ENCODE data around the gene RASSF8.

RASSF8 gene

GRCh38 chr12:25997201-25997963, 38.9 kb downstream of the RASSF8 start:
- Histone ChIP-seq H3K36me3 (replicated peaks; ENCODE audit: low read depth, low read length) (no peaks in the 10 kb centered on the region), H4K20me1 (ENCODE audit: insufficient read depth, low read length) (no peaks in the 10 kb centered on the region), H3K4me3 (ENCODE audit: low read length) (peak overlapping the region; percentile 43), H3K9ac (ENCODE audit: low read length) (no peak overlapping the region), H3K79me2 (ENCODE audit: low read length) (no peaks in the 10 kb centered on the region; the same call in 1 of the 2 replicates), H3K27ac (ENCODE audit: low read length) (no peak overlapping the region), H3K9me3 (ENCODE audit: insufficient read depth, low read length) (no peaks in the 10 kb centered on the region), H2AFZ (ENCODE audit: low read depth, low read length) (no peak overlapping the region), H3K27me3 (ENCODE audit: low read depth, low read length) (no peaks in the 10 kb centered on the region), H3K4me1 (ENCODE audit: low read length) (peaks cover 22% of the 10 kb centered on the region), H3K4me2 (ENCODE audit: low read length) (peak overlapping the region; percentile 58)
- TF ChIP-seq EZH2phosphoT487 (IDR thresholded peaks at IDR 0.05; ENCODE audit: low read depth), result no peak

GRCh38 chr12:26000898-26001297, 42.4 kb downstream of the RASSF8 start:
- Histone ChIP-seq H3K9ac (ENCODE audit: low read length) (no peak overlapping the region), H3K27ac (ENCODE audit: low read length) (no peak overlapping the region), H3K4me3 (ENCODE audit: low read length) (no peak overlapping the region), H3K9me3 (ENCODE audit: insufficient read depth, low read length) (no peaks in the 10 kb centered on the region), H3K4me1 (ENCODE audit: low read length) (peaks cover 25% of the 10 kb centered on the region), H4K20me1 (ENCODE audit: insufficient read depth, low read length) (no peaks in the 10 kb centered on the region), H3K27me3 (ENCODE audit: low read depth, low read length) (no peaks in the 10 kb centered on the region), H3K36me3 (replicated peaks; ENCODE audit: low read depth, low read length) (peaks cover 2% of the 10 kb centered on the region), H3K79me2 (ENCODE audit: low read length) (no peaks in the 10 kb centered on the region; the same call in 1 of the 2 replicates), H3K4me2 (ENCODE audit: low read length) (no peak overlapping the region), H2AFZ (ENCODE audit: low read depth, low read length) (no peak overlapping the region)
- TF ChIP-seq EZH2phosphoT487 (IDR thresholded peaks at IDR 0.05; ENCODE audit: low read depth) (no peak), CTCF (IDR thresholded peaks at IDR 0.05; ENCODE audit: low read depth, low read length) (no peak)

- Histone ChIP-seq H3K9me3 (ENCODE audit: insufficient read depth, low read length) (no peaks in the 10 kb centered on the region), H3K36me3 (replicated peaks; ENCODE audit: low read depth, low read length) (peaks cover 2% of the 10 kb centered on the region), H3K4me1 (ENCODE audit: low read length) (peaks cover 20% of the 10 kb centered on the region), H3K4me2 (ENCODE audit: low read length) (no peak overlapping the region), H4K20me1 (ENCODE audit: insufficient read depth, low read length) (no peaks in the 10 kb centered on the region), H3K4me3 (ENCODE audit: low read length) (no peak overlapping the region), H3K27ac (ENCODE audit: low read length) (no peak overlapping the region), H3K79me2 (ENCODE audit: low read length) (no peaks in the 10 kb centered on the region; the same call in 1 of the 2 replicates), H2AFZ (ENCODE audit: low read depth, low read length) (no peak overlapping the region), H3K27me3 (ENCODE audit: low read depth, low read length) (no peaks in the 10 kb centered on the region), H3K9ac (ENCODE audit: low read length) (no peak overlapping the region)
- no peak for TF ChIP-seq EZH2phosphoT487 (IDR thresholded peaks at IDR 0.05; ENCODE audit: low read depth)
- TF ChIP-seq CTCF (IDR thresholded peaks at IDR 0.05; ENCODE audit: low read depth, low read length), result peak; percentile 41
Observed at GRCh38 chr12:26001530-26001929, 43.0 kb downstream of the RASSF8 start.

- Histone ChIP-seq H3K4me1 (ENCODE audit: low read length) (peaks cover 5% of the 10 kb centered on the region), H3K9ac (ENCODE audit: low read length) (no peak overlapping the region), H3K4me3 (ENCODE audit: low read length) (no peak overlapping the region), H3K79me2 (ENCODE audit: low read length) (no peaks in the 10 kb centered on the region; the same call in 1 of the 2 replicates), H3K27ac (ENCODE audit: low read length) (no peak overlapping the region), H3K4me2 (ENCODE audit: low read length) (no peak overlapping the region), H3K27me3 (ENCODE audit: low read depth, low read length) (no peaks in the 10 kb centered on the region), H4K20me1 (ENCODE audit: insufficient read depth, low read length) (no peaks in the 10 kb centered on the region), H3K36me3 (replicated peaks; ENCODE audit: low read depth, low read length) (peaks cover 2% of the 10 kb centered on the region), H3K9me3 (ENCODE audit: insufficient read depth, low read length) (no peaks in the 10 kb centered on the region), H2AFZ (ENCODE audit: low read depth, low read length) (no peak overlapping the region)
- TF ChIP-seq EZH2phosphoT487 (IDR thresholded peaks at IDR 0.05; ENCODE audit: low read depth) (no peak), CTCF (IDR thresholded peaks at IDR 0.05; ENCODE audit: low read depth, low read length) (no peak)
Observed at GRCh38 chr12:26003065-26003464, 44.6 kb downstream of the RASSF8 start.
